Activated CD4-positive, alpha-beta T cell treated with anti-CD3 and anti-CD28 coated beads, Interleukin-2, amount 50 U/mL, for 4 hours (primary cell): ENCODE measurements around the gene ASIC3.

ENCODE experiments used
- DNase-seq, 2 experiments: peaks; one replicate each; pipeline ENCODE4 v3.0.0-alpha.2; 2020

The ASIC3 gene

DNA sequence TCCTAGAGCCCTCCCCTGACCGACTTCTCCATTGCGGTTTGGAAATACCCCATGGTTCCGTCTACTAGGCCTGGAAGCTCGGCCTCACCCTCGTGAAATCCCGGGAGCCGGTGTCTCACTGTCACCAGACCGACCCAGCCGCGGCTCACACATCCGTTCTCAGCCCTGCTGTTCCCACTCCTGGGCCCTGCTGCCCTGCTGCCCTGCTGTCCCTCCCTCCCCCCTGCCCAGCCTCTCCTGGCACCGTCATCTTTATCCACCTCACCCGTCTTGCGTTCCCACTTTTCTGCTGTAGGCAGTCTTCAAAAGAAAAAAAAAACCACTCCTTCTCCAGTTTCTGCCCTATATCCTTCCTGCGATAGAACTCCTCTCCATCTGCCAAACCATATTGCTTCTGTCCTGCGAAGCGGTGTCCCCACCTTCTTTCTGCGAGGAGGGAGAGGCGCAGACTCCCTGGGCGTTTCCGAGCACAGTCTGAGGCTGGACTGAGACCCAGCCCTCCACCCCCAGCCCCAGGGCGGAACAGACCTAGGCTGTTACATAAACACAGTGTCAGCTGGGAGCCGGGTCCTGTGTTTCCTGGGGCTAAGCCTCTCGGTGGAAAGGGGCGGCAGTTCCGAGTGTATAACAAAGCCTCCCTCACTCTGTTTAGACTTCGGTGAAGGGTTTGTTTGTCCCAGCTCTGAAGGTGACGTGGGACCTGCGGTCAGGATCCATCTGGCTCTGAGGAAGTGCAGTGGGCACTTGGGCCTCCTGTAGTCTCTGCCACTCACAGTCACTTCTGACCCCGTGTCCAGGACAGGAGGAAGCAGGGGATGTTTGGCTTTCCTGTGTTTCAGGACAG, 40.7 kb downstream of the ASIC3 start:
- no peak for DNase-seq

DNA sequence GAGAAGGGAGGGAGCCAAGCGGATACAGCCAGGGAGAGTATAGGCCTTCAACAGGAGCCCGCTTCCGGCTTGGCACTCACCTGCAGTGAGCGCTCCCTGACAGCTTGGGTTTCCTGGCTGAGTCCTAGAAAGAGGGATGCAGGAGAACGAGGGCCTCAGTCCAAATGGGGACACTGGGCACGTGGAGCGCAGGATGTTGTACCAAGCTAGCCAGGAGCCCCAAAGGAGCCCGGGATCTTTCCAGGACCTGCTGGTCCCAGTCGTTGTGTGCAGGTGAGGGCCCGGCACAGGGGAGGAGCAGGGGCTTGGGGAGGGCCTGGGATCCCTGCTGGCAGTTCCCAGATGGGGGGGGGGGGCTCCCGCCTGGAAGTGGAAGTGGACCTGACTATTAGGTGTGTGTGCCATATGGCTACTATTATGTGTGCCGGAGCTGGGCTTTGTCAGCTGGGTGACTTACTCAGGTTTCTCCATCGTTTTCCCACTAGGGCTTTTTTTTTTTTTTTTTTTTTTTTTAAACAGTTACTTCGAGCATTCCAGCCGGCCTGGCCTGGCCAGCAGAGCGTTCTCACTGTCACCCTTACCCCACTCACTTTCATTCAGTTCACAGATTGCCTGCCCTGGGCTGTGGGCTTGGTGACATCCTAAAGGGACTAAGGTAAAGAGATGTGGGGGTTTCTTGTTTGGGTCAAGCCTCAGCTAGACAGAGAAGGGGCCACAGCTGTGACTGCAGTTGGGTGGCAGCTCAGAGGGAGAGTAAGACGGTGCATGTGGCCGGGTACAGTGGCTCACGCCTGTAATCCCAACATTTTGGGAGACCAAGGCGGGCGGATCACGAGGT, 41.8 kb downstream of the ASIC3 start:
- no peak for DNase-seq

DNA sequence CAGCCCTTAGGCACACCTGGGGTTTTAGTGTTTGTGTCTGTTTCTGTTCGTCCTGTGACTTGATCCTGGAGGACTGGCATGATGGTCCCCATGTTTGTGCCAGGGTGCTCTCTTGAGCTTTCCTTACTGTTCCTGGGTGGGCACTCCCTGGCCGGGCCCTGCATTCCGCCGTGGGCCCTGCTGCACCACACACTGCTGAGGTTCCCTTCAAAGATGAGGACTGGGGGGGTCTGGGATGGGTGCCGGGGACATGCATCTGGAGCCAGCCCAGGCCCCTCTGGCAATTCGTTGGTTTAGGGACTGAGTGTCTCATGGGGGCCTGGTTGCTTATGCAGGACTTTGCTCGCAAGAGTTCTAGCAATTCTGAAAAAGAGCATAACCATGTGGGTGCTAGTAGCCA, 42.7 kb downstream of the ASIC3 start:
- DNase-seq = no peak

DNA sequence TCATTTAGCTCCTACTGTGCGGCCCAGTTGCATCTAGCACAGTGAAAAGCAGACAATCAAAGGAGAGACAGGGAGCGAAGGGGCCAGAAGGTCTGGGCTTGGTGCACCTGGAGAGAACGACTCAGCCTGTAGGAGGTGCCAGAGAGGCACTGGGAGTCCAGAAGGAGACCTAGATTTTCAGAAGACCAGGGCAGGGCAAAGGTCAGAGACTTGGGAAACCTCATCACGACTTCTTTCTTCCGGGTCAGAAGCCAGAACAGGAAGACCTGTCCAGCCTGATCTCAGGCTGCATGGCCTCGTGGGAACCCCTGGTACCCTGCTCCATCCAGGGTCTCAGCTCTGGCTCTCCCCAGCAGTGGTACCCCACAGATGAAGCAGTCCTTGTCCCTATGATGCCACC, 43.1 kb downstream of the ASIC3 start:
- no peak for DNase-seq

DNA sequence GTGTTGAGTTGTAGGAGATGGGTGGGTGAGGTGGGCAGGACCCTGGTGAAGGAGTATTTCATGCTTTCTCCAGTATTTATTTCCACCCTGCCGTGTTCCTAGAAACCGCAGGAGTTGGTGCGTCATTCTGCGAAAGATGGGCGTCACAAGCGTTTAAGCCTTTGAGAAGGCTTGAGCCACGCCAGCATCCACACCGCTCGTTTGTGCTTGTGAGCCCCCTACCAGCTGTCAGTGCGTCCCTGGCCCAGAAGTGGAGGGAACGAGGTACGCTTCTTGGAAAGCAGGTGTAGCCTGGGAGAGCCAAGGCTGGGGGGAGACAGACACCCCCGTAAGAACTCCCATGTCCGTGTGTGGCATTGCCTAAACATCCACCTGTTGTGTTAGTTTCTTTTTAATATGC, 43.7 kb downstream of the ASIC3 start:
- DNase-seq = no peak

DNA sequence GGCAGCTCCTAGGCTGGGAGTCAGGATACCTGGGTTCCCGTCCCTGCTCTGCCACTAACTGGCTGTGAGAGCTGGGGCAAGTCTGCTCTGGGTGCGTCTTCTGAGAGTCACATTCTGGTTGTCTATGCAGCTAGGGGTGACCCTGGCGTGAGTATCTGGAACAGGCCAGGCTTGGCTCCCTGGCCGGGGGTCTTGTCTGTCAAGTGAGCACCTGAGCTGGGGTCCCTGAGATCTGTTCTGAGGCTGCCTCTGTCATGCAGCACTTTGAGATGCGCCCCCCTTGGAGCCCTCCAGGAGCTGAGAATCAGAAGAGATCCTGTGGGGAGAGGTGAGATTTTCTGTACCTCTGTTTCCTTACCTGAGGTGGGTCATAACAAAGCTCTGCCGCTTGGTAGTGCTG, 45.4 kb downstream of the ASIC3 start:
- DNase-seq = no peak

DNA sequence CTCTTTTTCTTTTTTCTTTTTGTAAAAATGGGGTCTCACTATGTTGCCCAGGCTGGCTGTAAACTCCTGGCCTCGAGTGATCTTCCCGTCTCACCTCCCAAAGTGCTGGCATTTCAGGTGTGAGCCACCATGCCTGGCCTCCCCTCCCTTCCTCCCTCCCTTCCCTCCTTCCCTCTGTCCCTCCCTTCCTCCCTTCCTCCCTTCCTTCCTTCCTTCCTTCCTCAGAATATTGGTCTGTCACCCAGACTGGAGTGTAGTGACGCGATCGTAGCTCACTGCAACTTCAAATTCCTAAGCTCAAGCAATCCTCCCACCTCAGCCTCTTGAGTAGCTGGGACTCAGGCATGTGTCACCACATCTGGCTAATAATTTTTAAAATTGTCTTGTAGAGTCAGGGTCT, 46.3 kb downstream of the ASIC3 start:
- no peak for DNase-seq

DNA sequence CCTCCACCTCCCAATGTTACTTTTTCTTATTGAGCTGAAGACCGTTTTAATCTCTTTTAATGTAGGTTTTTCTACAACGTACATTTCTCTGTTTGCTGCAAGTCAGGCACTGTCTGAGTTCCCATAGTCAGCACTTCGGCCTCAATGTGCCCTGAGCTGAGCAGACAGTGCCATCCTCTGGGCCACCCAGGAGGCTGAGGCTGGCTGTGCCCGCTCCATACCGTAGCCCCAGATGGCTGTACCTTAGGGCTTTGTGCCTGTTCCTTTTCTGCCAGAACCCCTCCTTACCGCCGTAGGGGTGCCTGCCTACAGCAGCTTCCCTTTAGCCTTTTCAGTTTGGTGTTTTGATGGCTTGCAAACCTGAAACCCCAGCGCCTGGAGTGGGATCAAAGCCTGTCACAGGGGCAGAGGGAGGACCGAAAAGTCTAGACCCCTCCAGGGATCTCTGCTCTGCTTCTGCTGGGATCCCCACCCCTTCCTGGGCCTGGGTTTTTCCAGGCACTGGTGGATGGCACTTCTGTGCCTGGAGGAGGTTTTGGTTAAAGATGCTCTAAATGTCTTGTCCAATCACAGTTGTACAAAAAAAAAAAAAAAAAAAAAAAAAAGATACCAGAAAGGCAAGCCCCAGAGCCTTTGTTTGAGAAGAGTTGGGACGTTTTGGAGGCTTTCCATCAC, 46.9 kb downstream of the ASIC3 start:
- DNase-seq = no peak

DNA sequence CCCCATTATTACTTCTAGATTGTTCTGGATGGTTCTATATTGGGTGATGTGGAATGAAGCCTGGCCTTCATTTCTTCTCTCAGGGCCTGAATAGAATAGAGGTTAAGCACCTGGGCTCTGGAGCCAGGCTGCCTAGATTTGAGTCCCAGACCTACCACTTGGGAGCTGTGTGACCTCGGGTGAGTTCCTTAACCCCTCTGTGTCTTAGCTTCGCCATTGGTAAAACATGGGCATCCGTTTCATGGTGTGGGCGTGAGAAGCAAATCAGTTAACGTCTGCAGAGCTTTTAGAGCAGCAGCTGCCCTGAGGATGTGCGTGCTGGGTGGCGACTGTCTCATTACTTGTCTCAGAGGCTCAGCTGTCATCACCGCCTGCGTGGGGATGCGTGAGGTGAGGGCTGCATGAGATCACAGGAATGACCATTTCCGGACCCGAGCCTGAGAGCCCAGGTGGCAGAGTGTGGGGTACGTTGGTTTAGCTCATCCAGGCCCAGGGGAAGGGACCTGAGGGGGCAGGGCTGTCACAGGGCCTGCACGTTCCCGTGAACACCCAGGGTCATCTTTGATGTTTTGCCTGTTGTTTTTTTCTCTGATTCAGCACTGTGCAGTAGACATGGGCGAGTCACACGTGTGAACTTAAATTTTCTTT, 47.6 kb downstream of the ASIC3 start:
- no peak for DNase-seq

DNA sequence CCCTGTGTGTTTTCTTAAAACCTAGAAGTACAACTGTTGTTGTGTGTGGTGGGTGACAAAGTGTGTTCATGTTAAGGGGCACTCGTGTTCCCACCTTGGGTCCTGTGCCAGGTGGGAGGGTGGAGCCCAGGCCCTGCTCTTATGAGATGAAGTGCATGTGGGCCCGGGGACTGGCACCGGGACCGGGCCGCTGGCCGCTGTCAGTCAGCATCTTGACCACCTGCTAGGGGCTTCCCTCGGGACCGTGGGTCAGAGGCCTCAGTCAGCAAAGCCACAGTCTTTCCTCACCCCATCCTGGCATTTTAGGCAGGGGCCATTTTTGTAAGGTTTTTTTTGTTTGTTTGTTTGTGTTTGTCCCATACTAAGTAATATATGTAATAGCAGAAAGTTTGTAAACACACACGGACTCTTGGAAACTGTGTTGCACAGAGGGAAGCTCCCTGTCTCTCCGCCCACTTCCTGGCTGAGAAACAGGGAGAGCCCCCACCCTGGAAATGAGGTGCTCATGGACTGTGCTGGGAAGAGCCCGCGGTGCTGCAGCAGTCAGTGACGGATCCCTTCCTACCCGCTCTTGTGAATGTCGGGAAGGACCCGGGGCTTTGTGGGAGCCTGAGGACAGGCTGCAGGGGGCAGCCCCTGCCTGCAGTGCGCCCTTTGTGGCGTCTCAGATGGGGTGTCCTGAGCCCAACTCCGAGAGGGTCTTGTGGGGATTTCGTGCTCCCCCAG, 51.3 kb downstream of the ASIC3 start:
- DNase-seq = no peak

DNA sequence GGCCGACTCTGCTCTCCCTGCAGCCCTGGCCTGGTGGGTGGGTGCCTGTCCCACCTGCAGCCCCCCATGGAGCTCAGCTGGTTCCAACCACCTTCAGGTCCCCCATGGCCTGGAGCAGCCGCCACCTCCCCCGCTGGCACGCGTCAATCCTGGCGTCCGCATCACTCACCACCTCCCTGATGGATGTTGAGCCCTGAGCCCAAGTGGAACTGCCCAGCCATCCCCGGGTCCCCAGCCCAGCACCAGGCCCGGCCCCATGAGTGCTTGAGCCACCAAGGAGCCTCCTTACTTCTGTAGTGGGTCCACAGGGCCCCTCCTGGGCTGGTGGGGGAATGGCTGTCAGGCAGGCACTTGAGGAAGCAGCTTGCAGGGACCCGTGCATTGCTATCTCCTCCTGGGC, 52.6 kb downstream of the ASIC3 start:
- no peak for DNase-seq

DNA sequence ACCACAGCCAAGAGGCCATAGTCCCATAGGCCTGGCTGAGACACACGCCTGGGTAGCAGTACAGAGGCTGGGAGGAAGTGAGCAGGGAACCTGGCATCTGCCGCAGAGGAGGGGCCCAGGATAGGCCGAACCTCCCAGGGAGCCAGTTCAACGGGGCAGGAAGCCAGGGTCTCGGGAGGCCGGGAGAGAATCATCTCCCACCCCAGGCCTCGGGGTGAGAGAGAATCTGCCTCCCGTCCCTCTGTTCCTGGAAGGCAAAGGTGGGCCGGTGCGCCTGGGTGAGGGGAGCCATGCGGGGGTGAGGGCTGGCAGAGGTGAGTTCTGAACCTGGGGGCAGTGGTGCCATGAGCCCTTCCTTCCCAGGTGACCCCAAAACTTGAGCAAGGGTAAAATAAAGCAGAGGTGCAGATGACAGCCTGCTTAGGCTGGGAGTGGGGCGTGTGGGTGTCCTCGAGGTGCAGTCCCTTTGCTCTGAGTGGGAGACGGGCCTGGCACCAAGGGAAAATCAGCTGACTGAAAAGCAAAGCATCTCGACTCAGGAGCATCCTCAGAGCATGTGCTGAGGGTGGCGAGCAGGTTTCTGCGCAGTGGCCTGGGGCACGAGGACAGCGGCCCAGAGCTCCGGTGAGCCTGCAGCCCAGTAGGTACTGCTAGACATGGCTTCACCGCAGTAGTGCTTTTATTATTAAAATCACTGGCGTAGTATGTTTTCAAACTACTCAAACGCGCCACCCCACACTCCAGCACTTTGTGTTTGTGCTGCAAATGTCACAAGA, 53.5 kb downstream of the ASIC3 start:
- DNase-seq = no peak
